HL-60 (cell line): ENCODE measurements around the gene APOH.

ENCODE experiments used
- DNase-seq, 2 experiments: peaks; one replicate each; pipeline ENCODE4 v3.0.0-alpha.2; 2010 to 2020; ENCODE audit warnings: low read depth in 1 of 2, low spot score in 1 of 2
- H3K27ac ChIP-seq: fragments of 250-450 bp; sonication (Bioruptor Pico); replicated peaks from 2 replicates; pipeline ENCODE4 v1.5.1; 2020; ENCODE audit warnings: mild to moderate bottlenecking, moderate library complexity
- H3K27me3 ChIP-seq: fragments of 250-450 bp; sonication (Bioruptor Pico); 2 replicates; pipeline ENCODE4 v1.5.1; 2021; ENCODE audit warnings: mild to moderate bottlenecking, moderate library complexity; ENCODE audit not compliant: insufficient read depth, poor library complexity, severe bottlenecking
- H3K4me3 ChIP-seq: replicated peaks from 2 replicates; pipeline ENCODE4 v1.5.1; 2011; ENCODE audit warnings: mild to moderate bottlenecking, control low read depth, low read length; ENCODE audit not compliant: insufficient read depth
- GABPA ChIP-seq: IDR thresholded peaks from 2 replicates; pipeline ENCODE4 v1.6.1; 2012; ENCODE audit warnings: low read depth
- POLR2AphosphoS5 ChIP-seq: IDR thresholded peaks from 2 replicates; pipeline ENCODE4 v1.6.1; 2012; ENCODE audit warnings: low read depth
- SPI1 ChIP-seq: IDR thresholded peaks from 2 replicates; pipeline ENCODE4 v1.6.1; 2012; ENCODE audit warnings: low read depth, mild to moderate bottlenecking, borderline replicate concordance
- TF ChIP-seq, protein P1 (sequence below): IDR thresholded peaks from 2 replicates; pipeline ENCODE4 v1.6.1; 2012; ENCODE audit warnings: low read depth; ENCODE audit not compliant: insufficient replicate concordance
- TF ChIP-seq, protein P2 (sequence below): IDR thresholded peaks from one replicate; pipeline ENCODE4 v1.5.1; 2011; ENCODE audit warnings: low read length, control low read depth, inconsistent platforms; ENCODE audit not compliant: insufficient read depth

Gene APOH

GRCh38 chr17:66220079-66220835, 9.0 kb downstream of the APOH start:
- Histone ChIP-seq H3K27ac (no peak overlapping the region), H3K27me3 (peaks cover 2% of the 10 kb centered on the region), H3K4me3 (no peak overlapping the region)
- TF ChIP-seq GABPA (no peak), SPI1 (no peak), POLR2AphosphoS5 (no peak)
- TF ChIP-seq, protein P1, sequence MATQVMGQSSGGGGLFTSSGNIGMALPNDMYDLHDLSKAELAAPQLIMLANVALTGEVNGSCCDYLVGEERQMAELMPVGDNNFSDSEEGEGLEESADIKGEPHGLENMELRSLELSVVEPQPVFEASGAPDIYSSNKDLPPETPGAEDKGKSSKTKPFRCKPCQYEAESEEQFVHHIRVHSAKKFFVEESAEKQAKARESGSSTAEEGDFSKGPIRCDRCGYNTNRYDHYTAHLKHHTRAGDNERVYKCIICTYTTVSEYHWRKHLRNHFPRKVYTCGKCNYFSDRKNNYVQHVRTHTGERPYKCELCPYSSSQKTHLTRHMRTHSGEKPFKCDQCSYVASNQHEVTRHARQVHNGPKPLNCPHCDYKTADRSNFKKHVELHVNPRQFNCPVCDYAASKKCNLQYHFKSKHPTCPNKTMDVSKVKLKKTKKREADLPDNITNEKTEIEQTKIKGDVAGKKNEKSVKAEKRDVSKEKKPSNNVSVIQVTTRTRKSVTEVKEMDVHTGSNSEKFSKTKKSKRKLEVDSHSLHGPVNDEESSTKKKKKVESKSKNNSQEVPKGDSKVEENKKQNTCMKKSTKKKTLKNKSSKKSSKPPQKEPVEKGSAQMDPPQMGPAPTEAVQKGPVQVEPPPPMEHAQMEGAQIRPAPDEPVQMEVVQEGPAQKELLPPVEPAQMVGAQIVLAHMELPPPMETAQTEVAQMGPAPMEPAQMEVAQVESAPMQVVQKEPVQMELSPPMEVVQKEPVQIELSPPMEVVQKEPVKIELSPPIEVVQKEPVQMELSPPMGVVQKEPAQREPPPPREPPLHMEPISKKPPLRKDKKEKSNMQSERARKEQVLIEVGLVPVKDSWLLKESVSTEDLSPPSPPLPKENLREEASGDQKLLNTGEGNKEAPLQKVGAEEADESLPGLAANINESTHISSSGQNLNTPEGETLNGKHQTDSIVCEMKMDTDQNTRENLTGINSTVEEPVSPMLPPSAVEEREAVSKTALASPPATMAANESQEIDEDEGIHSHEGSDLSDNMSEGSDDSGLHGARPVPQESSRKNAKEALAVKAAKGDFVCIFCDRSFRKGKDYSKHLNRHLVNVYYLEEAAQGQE: no peak
- TF ChIP-seq, protein P2, sequence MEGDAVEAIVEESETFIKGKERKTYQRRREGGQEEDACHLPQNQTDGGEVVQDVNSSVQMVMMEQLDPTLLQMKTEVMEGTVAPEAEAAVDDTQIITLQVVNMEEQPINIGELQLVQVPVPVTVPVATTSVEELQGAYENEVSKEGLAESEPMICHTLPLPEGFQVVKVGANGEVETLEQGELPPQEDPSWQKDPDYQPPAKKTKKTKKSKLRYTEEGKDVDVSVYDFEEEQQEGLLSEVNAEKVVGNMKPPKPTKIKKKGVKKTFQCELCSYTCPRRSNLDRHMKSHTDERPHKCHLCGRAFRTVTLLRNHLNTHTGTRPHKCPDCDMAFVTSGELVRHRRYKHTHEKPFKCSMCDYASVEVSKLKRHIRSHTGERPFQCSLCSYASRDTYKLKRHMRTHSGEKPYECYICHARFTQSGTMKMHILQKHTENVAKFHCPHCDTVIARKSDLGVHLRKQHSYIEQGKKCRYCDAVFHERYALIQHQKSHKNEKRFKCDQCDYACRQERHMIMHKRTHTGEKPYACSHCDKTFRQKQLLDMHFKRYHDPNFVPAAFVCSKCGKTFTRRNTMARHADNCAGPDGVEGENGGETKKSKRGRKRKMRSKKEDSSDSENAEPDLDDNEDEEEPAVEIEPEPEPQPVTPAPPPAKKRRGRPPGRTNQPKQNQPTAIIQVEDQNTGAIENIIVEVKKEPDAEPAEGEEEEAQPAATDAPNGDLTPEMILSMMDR: no peak
- no peak for DNase-seq

DNA sequence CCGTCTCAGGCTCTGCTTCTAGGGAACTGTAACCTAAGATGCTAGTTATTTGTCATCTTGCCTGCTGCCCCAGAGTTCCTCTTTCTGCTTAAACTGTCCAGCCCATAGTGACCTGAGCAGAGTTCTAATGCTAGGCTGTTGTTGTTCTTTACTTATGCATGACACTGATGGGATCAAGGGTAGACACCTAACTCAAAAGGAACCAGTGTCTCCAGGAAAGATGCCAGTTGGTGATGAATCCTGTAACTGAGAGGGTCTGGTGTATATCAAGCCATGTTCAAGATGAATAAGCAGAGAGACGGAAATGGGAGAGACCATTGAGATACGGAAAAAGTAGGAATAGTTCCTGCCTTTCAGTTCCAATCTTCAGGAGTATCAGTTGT, 13.7 kb downstream of the APOH start:
- no peak for DNase-seq
- TF ChIP-seq GABPA: no peak
- TF ChIP-seq SPI1: peak; percentile 32; the same call in 1 of the 2 replicates
- TF ChIP-seq POLR2AphosphoS5: no peak
- TF ChIP-seq, protein P1: no peak
- TF ChIP-seq, protein P2: no peak
- Histone ChIP-seq H3K4me3 (no peak overlapping the region), H3K27me3 (no peaks in the 10 kb centered on the region), H3K27ac (no peak overlapping the region)

DNA sequence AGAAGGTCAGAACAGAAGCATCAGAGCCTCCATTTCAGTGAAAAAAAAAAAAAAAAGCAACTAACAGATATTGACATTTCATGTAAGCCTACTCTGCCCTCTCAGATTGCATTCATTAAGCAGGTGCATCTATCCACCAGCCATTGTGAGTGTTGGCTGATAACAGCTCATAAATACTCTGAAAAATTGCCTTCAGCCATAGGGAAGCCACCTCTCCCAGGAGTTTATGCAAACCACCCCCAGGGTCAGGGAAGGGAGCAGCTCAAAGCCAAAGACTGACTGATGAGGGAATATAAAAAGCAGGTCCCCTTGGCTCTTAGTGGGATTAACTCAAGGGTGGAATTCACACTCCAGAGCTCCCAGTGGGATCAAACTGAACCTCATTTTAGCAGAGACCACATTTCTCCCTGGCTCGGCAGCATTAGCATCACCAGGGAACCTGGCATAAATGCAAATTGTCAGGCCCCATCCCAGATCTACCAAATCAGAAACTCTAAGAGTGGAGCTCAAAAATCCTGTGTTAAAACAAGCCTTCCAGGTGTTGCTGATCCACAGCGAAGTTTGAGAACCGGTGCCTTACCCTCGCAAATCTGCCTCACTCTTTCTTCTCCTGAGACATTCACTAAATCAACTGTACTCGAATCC, 14.2 kb downstream of the APOH start:
- Histone ChIP-seq H3K27ac (no peak overlapping the region), H3K27me3 (no peaks in the 10 kb centered on the region), H3K4me3 (no peak overlapping the region)
- TF ChIP-seq SPI1 (no peak), POLR2AphosphoS5 (no peak), GABPA (no peak)
- TF ChIP-seq, protein P2: no peak
- TF ChIP-seq, protein P1: no peak
- no peak for DNase-seq
